GM12875 (cell line): ENCODE measurements around the gene SCUBE3.

ENCODE experiments used
- H3K4me3 ChIP-seq: one replicate; pipeline ENCODE4 v1.5.1; 2011; ENCODE audit warnings: low read depth, low read length, control low read depth
- CTCF ChIP-seq: IDR thresholded peaks from 2 replicates; pipeline ENCODE4 v1.5.1; 2011; ENCODE audit warnings: low read depth, mild to moderate bottlenecking, control low read depth, inconsistent platforms, low read length, moderate library complexity, borderline replicate concordance; ENCODE audit not compliant: insufficient read depth

SCUBE3 gene

GRCh38 chr6:35234901-35235300 is 21.1 kb downstream of the SCUBE3 start:
- TF ChIP-seq CTCF = no peak
- H3K4me3 ChIP-seq = no peak overlapping the region

GRCh38 chr6:35236223-35236622 is 22.5 kb downstream of the SCUBE3 start:
- no peak overlapping the region for H3K4me3 ChIP-seq
- TF ChIP-seq CTCF = no peak

- no peak overlapping the region for H3K4me3 ChIP-seq
- TF ChIP-seq CTCF = no peak
These were observed 23.7 kb downstream of the SCUBE3 start for GRCh38 chr6:35237476-35237875.

- TF ChIP-seq CTCF = no peak
- no peak overlapping the region for H3K4me3 ChIP-seq
These were observed 25.1 kb downstream of the SCUBE3 start for GRCh38 chr6:35238843-35239289.

GRCh38 chr6:35239581-35239980 is 25.8 kb downstream of the SCUBE3 start:
- no peak overlapping the region for H3K4me3 ChIP-seq
- TF ChIP-seq CTCF = no peak

- TF ChIP-seq CTCF = peak; percentile 91
- no peak overlapping the region for H3K4me3 ChIP-seq
These were observed 27.4 kb downstream of the SCUBE3 start for GRCh38 chr6:35240838-35241801.

- no peak overlapping the region for H3K4me3 ChIP-seq
- TF ChIP-seq CTCF = no peak
These were observed 28.7 kb downstream of the SCUBE3 start for GRCh38 chr6:35242486-35242885.
